HG03025 (cell line): ENCODE data around the gene PRKX.
A peak's percentile ranks its signal among the peaks of the same experiment; 100 is the strongest.
"Not testable (repeated sequence)": the region's sequence is repeated elsewhere in the genome, so short reads cannot be mapped to it uniquely, and the experiment has no call there.

Experiments used
- ATAC-seq: cut with Tn5 transposase; IDR thresholded peaks from one replicate; pipeline ENCODE4 v1.9.1; 2021; ENCODE audit warnings: mild to moderate bottlenecking, moderate library complexity; ENCODE audit not compliant: unreplicated experiment, low FRiP score

The PRKX gene

DNA sequence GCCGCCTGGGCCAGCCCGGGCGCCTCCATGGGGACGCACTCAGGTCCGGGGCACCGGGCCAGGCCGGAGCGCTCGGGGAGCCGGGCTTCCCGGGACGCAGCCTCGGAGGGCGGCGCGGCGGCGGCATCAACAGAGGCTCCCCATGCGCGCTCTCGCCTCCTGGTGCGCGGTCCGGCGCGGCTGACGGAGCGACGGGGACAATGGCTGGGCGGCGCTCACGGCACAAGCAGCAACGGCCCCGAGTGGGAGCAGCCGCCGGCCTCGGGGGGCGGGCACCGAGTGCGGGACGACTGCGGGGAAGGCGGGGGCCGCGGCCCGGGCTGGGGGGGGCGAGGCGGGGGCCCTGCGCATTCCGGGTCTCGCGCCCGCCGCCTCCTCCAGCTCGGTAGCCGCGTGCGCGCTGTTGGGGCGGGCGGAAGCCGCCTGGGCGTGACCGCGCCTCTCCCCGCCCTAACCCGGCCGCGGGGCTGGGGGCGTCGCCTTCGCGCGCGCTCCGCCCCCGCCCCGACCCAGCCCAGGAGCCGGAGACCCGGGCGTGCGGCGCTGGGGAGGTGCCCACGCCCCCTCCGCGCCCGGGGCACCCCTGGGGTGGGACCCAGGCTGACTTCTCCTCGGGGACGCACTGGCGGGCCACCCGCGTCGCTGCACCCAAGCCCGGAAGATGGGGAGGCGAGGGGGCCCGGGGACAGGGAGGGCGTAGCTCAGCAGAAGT lies at the start of gene PRKX:
Gene PRKX (minus strand): TSS at position 425 of the 712 bp plus-strand sequence. CDS start 396 bp downstream, at position 29.
- peak; percentile 73 for ATAC-seq

DNA sequence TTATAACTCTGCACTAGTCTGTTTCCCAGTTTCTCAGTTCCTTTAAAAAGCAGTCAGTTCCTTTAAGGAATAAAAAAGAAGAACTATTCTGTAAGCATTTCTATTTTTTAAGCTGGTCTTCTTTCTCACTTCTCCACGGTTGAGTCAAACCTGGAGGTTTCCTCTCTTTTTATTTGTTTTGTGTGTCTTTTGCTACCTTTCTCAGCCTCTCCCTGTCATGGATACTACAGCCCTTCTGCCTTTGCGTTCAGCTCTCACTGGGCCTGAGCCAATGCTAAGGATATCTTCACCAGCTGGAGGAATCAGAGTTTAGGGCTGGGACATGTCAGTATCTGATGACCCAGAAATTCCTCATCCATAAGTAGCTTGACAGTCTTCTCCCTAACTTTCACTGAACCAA lies 49.7 kb upstream of the PRKX start:
- ATAC-seq = no peak

DNA sequence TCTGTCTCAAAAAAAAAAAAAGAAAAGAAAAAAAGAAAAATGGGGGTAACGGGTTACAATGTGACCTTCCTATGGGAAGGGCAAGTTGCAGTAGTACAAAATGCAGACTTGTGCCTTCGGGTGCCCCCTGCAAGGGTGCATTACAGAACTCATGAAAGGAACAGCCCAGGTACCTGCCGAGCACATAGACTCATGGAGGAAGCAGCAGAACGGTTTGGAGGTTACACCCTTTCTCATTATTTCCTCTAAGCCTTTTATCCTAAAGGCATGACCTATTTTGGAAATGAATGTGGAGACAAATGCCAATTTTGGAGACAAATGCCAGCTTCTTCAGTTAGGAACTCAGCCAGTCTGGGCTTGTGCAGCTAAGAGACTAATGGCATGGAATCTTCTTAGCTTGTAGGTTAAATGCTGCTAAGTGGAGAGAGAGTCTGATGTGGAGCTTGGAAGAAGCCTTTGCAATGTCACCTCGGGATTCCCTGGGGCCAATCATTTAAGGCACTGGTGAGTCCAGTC lies 44.1 kb upstream of the PRKX start:
- ATAC-seq = no peak

DNA sequence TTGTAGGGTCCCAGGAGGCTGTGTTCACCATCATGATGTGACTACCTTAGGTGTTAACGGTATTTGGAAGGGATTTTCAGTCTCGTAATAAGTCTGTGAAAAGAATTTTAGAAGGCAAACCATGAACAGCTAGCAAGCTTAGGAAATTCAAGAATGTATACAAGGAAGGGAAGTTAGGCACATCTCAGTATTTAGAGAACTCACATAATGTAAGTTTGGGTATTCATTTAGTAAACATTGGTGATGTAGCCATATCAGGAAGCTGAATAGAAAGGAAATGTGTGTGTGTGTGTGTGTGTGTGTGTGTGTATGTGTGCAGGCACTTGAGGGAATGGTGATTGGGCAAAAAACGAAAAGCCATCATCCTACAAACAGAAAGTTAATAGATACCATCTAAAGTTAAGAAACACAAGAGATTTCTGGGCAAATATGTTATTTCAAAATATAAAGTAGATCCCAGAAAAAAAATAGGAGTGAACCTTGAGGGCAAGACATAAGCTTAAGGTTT lies 34.7 kb upstream of the PRKX start:
- ATAC-seq = no peak

DNA sequence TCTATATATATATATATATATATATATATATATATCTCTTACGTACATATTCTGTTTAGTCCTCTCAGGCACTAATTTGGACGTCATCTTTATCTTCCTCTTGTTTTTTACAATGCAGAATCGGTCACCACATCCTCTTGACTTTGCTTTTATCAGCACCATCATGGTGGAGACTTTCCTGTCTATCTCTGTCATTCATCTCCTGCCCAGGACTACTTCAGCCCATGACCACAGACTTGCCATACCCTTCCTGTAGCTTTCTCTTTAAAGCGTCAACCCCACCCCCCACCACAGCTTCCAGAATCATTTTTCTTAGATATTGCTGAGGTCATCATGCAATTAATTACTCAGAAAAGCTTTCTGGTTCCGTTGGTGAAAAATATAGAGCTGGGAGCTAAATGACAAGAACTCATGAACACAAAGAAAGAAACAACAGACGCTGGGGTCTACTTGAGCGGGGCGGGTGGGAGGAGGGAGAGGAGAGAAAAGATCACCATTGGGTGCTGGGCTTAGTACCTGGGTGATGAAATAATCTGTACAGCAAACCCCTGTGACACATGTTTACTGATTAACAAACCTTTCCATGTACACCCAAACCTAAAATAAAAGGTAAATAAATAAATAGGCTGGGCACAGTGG lies 30.5 kb upstream of the PRKX start:
- no peak for ATAC-seq

DNA sequence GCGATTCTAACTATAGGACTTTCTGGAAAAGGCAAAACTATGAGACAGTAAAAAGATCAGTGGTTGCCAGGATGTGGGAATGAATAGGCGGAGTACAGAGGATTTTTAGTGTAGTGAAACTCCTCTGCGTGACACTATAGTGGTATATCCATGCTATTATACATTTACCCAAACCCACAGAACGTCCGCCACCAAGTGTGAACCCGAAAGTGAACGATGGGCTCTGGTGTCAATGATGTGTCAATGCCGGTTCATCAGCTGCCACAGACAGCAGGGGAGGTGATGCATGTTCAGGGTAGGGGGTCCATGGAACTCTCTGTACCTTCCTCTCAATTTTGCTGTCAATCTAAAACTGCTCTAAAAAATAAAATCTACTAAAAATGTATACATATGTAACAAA lies 27.5 kb upstream of the PRKX start:
- not testable (repeated sequence) for ATAC-seq

DNA sequence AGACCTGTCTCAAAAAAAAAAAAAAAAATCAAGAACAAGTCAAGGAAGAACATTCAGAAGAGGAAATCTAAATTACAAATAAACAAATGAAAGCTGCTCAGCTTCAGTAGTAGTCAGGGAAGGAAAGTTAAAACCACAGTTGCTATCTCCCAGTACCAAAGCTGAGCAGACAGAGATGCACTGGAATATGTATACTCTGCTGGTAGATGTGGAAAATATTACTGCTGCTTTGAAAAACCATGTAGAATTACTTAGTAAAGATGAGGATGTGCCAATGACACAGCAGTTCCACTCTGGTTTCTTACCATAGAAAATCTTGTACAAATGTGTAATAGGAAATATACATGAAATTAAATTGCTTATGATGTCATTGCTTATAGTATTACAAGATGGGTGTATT lies 25.1 kb upstream of the PRKX start:
- ATAC-seq = no peak

DNA sequence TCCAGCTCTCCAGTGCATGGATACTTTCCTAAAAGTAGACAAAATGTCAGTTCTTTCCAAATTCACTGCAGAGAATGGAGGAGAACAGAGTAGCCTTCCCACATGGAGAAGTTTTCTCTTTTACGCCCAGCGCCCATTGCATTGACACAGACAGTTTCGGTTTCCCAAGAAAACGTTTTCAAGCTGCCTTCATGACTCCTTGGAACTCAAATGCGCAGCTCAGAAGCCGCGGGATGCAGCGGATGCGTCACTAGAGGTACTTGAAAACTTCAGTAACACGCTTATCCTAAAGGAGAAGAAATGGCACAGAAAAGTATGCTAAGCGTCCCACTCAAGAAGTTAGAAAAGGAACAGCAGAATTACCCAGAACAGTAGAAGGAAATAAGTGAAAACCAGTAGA lies 23.1 kb upstream of the PRKX start:
- ATAC-seq = not testable (repeated sequence)

DNA sequence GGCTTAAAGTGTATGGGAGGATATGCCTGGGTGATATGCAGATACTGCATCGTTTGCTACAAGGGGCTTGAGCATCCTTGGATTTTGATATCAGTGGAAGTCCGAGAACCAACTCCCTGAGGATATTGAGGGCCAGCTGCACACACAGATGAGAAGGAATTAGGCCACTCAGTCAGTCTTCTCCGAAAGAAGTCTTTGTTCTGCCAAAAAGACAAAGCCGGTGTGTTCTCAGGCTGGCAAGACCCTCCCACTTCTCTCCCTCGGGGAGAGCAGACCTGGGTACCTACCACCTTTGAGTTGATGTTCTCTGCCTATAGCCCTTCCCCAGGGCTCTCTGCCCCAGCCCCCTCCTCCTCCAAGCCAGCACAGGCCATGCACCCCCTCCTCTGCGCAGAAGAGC lies 22.4 kb upstream of the PRKX start:
- ATAC-seq = not testable (repeated sequence)

DNA sequence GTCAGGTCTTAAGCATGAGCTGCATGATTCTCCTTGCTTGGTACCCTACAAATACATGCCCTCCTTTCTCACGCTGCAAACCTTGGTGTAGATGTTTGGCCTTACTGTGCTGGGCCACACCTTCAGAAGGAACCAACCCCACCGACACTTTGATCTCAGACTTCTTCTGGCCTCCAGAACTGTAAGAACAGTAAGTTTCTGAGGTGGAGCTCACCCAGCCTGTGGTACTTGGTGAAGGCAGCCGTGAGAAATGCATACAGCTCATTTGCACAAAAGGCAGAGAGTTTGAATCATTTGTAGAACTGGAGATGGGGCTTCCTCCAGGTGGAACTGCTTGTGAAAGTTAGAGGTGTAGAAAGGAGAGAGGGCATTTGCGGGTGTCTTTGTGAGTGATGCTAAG lies 21.0 kb upstream of the PRKX start:
- not testable (repeated sequence) for ATAC-seq

DNA sequence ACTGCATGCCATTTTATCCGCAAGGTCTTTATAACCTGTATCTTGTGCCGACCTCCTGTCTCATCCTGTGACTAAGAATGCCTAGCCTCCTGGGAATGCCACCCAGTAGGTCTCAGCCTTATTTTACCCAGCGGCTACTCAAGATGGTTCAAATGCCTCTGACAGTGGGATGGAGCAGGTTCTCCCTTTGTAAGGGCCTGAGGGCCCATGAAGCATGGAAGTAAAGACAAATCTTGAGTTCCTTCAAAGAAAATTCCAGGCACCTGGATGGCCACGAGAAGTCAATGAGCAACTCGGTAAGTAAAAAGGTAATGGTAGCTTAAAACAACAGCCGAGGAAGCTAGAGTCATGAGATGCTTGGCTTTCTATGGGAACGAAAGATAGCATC lies 19.6 kb upstream of the PRKX start:
- ATAC-seq = no peak

DNA sequence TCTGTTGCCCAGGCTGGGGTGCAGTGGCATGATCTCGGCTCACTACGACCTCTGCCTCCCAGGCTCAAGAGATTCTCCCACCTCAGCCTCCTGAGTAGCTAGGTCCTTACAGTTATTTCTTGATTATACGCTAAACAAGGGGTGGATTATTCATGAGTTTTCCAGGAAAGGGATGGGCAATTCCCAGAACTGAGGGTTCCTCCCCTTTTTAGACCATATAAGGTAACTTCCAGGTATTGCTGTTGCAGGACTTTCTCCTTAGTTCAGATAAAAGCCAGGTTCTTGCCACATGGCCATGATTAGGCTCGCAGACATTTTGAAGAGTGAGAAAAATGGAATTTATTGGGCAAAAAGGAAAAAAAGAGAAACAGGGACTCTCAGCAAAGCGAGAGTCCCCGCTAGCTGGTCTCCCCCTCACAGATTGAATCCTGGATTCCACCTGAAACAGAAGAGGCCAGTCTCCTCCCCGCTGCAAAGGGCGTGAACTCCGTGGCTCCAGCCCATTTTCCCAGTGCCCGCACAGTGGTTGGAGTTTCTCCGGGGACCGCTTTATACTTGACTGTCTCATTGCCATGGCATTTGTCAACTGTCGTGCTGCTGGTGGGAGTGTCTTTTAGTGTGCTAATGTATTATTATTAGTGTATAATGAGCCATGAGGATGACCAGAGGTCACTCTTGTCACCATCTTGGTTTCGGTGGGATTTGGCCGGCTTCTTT lies 19.0 kb upstream of the PRKX start:
- not testable (repeated sequence) for ATAC-seq

DNA sequence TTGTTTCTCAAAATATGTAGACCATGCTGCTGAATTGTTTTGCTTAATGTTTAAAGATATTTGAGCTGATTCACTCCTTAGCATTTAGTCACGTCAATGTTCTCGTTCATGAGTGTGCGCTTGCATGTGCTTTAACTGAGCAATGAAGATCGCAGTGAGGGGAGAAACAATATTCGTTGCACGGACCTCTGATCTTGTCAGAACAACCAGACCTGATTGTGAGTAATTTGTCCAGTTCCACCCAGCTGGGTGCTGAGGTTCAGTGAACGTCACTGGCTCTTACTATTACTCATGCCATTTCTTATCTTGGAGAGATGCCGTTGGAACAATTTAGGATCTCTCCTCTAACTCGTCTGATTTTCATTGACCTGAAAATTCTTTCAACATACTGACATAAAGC lies 15.0 kb upstream of the PRKX start:
- no peak for ATAC-seq

DNA sequence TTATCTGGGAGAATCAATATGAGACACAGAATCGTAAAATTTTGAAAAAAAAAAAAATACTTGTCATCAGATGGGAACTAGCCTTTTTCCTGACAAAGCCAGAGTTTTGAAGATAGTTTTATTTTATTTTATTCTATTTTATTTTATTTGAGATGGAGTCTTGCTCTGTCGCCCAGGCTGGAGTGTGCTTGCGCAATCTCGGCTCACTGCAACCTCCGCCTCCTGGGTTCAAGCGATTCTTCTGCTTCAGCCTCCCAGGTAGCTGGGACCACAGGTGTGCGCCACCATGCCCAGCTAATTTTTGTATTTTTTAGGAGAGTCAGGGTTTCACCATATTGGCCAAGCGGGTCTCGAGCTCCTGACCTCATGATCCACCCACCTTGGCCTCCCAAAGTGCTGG lies 10.0 kb upstream of the PRKX start:
- not testable (repeated sequence) for ATAC-seq

DNA sequence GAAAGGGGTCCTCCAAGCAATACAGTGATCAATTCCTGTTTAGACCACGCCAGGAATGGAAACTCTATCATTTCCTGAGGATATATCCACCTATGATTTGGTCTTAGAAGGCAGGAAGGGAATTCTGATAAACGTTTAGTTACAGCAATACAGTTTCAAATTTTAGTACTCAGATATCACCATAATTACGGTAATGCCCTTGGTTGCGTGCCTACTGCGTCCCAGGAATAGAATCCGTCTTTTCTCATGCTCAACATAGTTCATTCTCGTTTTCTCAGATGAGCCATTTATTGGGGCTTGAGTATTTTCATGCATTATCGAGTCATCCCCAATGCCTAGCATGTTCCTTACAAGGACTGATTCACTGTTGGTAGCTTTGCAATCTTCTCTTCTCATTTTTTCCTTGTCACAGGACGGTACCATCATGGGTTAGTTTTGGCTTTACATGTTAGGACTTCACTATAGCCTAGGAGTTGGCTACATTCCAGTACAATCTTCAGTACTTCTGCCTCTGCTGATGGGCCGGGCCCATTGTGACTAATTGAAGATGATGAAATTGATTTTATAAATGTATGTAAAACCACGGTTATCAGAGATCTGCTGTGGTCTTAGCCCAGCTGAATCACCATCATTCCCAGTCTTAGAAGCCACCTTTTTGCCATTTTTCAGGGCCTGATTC lies 4.4 kb upstream of the PRKX start:
- no peak for ATAC-seq

DNA sequence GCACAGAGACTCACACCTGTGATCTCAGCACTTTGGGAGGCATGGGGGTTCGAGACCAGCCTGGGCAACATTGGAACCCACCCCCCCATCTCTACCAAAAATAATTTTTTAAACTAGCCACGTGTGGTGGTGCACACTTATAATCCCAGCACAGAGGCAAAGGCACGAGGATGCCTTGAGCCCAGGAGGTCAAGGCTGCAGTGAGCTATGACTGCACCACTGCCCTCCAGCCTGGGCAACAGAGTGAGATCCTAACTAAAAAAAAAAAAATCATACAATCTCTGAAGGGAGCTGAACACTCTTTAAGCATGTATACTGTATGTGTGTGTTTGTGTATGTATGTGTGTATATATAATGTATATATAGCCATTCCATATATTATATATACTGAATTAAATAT lies 2.5 kb upstream of the PRKX start:
- no peak for ATAC-seq

DNA sequence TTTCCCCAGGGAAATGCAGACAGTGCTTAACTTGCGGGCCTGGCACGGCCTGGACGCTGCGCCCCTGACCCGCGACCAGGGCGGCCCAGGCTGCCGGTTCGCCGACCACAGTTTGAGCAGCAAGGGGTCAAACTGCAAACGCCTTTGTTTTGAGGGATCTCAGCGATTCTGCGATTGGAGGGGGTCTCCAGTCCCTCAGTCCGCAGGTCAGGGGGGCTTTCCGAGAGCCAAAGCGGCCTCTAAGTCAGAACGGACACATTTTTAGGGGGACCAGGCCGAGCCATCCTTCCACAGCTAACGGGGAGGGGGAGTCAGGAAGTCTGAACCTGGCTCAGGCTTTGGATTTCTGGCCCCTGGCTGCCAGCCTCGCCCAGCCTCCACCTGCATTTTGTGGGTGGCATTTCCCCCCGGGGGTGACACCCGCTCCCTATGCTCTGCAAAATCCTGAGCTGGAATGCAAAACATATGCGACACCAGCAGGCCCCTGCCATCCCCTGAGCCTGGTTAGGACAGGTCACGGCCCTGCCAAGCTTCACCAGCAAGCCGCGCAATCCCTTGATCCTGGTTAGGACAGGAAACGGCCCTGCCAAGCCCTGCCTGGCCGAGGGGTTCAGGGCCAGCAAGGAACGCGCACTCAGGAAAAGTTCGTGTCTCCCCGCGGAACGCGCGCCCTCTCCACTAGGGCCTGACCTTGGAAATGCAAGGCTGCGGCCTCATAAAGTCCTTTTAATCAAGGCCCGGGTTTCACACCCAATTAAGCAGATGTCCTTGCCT lies 1.4 kb upstream of the PRKX start:
- not testable (repeated sequence) for ATAC-seq

DNA sequence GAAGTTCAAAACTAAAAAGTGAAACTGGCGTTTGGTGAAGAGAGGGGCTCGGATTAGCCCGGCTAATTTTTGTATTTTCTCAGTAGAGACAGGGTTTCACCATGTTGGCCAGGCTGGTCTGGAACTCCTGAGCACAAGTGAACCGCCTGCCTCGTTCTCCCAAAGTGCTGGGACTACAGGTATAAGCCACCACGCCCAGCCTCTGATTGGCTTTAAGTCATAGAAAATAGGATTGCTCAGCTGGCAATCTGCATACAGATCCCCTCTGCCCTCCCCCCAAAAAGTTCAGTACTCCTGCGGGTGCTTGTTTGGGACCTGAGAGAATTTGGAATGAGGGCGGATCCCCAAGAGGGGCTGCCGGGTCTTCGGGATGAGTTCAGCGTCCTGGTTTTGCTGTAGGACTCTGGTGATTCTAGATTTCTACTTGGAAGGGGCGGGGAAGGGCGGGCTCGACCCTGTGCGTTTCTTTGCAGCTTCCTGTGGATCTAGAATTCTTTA lies 537 bp upstream of the PRKX start:
- ATAC-seq = no peak

DNA sequence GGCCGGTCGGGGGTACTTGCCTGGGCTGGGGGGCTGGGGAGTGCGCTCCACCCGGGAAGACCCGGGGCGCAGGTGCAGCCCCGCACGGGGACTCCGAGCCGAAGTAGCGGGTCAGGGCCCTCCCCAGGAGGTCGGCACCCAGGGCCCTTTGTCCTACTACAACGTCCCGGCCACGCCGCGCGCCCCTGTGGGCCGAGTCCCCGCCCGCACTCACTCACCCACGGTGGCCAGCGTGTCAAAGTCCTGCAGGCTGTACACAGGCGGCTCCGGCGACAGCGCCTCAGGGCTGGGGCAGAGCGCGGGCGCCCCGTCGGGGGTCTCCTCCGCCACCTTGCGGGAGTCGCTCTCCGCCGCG lies 602 bp downstream of the PRKX start:
- ATAC-seq = peak; percentile 29
